HG02759 (cell line): Measurements from ENCODE around the gene PLAAT4.
"Not testable (repeated sequence)": the region's sequence is repeated elsewhere in the genome, so short reads cannot be mapped to it uniquely, and the experiment has no call there.

Experiments
- ATAC-seq: cut with Tn5 transposase; IDR thresholded peaks from one replicate; pipeline ENCODE4 v1.9.1; 2021; ENCODE audit warnings: mild to moderate bottlenecking, moderate library complexity; ENCODE audit not compliant: unreplicated experiment

PLAAT4 gene

DNA sequence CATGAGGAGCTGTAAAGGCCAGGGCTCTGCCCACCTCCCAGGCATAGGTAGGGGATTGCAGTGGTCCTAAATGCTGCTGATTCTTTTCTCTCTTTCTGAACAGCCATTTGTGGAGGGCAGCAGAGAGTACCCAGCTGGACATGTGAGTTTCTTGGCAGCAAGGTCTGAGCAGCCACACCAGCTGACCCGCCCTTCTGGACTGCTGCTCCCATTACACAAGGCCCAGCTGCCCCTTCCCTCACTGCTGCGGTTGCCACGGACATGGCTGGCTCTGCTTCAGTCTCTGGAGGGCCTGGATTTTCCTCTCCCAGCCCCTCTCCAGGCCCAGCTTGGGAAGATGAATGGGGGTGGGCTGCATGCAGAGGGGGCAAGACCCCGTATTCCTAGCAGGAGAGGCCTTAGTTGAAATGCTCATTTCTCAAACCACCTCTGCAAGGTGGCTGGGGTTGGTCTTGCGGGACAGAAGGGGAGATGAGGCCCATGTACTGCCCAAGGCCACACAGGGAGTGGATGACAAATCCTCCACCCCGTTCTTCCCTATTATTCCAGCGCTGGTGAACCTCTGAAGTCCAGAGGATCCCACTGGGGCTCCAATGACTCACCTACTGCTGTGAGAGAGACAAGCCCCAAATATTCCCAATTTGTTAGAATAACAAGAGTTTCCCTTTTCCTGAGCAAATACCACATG, 26.1 kb upstream of the PLAAT4 start:
- ATAC-seq = no peak

DNA sequence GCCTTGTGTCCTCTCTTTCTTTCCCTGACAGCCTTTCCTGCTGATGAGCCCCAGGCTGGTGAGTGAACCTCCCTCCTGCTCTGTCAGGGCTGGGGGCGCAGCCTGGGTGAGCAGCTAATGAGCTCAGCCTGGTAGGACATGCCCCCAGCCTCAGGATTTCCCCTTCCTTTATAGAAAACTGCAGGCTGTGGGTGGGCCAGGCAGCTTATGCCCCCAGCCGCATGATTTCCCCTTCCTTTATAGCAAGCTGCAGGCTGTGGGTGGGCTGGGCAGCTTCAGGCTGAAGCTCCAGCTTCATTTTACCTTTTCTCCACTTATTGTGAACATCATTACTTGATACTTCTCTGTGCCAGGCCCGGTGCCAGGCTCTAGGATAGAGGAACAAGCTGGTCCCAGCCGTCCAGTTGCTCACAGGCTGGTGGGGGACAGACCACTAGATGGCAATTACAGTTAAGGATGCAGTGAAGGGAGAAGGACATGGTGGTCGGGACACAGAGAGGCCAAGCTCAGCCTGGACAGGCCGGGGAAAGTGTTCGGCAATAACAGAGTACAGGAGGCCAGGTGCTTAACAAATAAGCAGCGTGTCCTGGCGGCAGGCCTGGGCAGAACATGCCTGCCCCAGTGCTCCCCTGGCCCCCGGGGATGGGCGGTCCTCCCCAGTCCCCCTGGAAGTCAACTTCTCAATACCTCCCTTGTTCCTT, 25.4 kb upstream of the PLAAT4 start:
- ATAC-seq = no peak

DNA sequence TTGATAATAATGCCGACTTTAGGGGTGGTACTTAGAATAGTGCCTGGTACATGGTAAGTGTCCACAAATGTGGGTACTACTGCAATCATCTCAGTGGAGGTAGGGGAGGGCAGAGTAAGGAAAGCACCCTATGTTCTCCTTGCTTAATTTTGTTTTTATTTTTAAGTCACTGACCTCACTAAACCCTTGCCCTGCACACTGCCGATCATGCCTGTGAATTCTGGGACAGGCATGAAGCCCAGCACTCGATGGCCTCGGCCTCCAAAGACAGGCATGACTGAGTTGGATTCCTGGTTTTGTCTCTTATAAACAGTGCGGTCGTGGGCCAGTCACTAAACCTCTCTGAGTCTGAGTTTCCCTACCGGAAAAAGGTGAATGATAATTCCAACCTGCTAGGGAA, 23.8 kb upstream of the PLAAT4 start:
- no peak for ATAC-seq

DNA sequence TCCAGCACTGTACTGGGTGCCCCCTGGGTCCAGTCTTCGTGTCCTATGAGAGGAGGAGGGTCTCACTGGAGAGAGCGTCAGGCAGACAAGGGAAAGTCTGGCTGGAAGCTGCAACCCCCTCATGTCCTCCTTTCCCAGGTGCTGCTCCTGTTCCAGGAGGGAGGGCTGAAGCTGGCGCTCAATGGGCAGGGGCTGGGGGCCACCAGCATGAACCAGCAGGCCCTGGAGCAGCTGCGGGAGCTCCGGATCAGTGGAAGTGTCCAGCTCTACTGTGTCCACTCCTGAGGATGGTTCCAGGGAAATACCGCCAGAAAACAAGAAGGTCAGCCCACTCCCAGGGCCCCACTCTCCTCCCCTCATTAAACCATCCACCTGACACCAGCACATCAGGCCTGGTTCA, 20.5 kb upstream of the PLAAT4 start:
- no peak for ATAC-seq

DNA sequence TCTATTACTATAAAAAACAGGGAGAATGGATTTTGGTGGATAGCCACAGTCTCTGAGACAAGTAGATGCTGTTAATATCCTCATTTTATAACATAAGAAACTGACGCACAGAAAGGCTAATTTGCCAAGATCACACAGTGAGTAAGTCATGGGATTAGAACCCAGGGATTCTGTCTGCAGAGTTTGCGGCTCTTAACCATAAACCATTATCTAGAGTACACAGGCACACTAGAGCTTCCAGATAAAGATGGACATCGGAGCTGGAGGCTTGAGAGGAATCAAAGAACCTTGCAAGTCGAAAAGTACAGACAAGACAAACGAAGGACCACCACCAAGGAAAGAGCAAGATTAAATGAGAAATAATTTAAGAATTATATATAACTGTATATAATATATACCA, 19.5 kb upstream of the PLAAT4 start:
- no peak for ATAC-seq

DNA sequence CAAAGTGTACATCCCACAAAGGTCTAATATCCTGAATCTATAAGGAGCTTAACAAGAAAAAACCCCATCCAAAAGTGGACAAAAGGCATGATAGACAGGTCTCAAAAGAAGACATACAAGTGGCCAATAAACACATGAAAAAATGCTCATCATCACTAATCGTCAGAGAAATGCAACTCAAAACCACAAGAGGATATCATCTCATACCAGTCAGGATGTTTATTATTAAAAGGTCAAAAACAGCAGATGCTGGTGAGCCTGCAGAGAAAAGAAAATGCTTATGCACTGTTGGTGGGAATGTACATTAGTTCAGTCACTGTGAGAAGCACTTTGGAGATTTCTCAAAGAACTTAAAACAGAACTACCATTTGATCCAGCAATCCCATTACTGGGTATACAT, 18.1 kb upstream of the PLAAT4 start:
- ATAC-seq = no peak

DNA sequence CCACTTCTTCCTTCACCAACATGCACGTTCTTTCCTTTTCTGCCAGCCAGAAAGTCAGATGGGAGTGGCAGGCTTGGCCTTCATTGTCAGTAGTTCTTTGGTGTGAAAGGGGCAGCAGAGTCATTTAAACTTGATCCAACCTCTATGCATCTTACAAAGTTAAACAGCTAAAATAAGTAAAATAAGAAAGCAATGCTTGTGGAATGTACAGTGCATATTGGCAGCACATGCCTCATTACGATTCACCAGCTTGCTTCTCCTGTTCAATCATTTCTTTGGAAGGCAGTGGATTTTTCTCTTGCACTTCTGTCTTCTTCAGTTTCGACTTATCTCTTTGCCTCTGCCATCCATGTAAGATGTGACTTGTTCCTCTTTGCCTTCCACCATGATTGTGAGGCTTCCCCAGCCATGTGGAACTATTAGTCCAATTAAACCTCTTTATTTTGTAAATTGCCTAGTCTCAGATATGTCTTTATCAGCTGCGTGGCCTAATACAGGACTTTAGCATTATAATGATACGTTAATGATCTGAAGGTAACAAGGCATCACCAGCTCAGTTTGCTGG, 15.9 kb upstream of the PLAAT4 start:
- no peak for ATAC-seq

DNA sequence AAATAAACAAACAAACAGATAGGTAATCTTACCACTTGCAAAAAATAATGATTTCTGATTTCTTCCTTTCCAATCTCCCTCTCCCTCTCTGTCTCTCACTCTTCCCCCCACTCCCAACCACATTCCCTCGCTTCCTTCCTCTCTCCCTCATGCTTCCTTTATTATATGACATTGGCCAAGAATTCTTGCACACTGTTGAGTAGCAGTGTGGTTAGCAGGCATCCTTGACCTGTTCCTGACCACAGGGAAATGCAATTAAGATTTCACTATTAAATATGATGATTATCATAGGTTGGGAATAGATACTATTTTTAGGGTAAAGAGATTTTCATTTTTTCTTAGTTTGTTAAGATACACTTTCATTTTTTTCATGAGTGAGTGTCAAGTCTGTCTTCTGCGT, 14.7 kb upstream of the PLAAT4 start:
- ATAC-seq = no peak

DNA sequence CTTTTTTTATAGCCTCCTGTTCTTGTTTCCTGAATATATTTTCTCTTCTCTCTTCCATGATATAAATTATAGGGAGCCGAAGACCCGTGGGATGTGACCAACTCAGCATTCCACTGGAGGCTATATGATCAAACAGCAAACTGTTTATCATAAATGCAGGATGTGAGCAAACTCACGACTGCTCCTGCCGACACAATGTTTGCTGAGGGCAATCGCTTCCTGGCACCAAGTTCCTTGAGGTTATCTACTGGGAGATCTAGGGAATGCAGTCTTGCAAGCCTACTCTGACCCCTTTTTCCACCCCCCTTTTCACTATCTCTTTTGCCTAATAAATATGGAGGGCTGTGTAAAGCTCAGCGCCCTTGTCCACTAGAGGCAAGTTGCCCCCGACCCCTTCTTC, 13.5 kb upstream of the PLAAT4 start:
- ATAC-seq = no peak

DNA sequence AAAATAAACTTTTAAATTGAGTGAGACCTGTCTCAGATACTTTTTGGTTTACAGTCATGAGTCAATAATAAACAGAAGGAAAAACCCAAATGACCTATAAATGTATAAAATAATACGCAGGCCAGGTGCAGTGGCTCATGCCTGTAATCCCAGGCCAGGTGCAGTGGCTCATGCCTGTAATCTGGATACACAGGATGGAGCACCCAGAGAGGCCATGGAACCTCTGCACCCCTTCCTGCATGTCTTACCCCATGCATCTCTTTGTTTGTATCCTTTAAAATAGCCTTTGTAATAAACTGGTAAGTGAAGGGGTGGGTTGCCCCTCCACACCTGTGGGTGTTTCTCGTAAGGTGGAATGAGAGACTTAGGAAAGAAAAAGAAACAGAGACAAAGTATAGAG, 8.9 kb upstream of the PLAAT4 start:
- ATAC-seq = no peak

DNA sequence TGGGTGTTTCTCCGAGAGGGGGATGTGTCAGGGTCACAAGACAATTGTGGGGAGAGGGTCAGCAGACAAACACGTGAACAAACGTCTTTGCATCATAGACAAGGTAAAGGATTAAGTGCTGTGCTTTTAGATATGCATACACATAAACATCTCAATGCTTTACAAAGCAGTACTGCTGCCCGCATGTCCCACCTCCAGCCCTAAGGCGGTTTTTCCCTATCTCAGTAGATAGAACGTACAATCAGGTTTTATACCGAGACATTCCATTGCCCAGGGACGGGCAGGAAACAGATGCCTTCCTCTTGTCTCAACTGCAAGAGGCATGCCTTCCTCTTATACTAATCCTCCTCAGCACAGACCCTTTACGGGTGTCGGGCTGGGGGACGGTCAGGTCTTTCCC, 8.5 kb upstream of the PLAAT4 start:
- ATAC-seq = not testable (repeated sequence)

DNA sequence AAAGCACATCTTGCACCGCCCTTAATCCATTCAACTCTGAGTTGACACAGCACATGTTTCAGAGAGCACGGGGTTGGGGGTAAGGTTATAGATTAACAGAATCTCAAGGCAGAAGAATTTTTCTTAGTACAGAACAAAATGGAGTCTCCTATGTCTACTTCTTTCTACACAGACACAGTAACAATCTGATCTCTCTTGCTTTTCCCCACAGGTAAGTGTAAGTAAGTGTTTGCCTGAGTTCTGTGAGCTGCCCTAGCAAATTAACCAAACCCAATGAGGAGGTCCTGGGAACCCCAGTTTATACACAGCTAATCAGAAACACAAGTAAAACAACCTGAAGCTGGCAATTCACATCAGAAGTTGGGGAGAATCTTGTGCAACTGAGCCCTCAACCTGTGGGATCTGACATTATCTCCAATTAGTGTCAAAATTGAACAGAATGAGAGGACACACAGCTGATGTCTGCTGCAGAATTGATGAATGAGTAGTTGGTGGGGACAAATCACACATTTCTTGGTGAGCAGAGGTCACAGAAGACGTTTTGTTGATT, 7.8 kb upstream of the PLAAT4 start:
- not testable (repeated sequence) for ATAC-seq

DNA sequence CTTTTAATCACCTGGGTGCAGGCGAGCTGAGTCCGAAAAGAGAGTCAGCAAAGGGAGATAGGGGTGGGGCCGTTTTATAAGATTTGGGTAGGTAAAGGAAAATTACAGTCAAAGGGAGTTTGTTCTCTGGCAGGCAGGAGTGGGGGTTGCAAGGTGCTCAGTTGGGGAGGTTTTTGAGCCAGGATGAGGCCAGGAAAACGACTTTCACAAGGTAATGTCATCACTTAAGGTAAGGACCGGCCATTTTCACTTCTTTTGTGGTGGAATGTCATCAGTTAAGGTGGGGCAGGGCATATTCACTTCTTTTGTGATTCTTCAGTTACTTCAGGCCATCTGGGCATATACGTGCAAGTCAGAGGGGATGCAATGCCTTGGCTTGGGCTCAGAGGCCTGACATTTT, 7.2 kb upstream of the PLAAT4 start:
- not testable (repeated sequence) for ATAC-seq

DNA sequence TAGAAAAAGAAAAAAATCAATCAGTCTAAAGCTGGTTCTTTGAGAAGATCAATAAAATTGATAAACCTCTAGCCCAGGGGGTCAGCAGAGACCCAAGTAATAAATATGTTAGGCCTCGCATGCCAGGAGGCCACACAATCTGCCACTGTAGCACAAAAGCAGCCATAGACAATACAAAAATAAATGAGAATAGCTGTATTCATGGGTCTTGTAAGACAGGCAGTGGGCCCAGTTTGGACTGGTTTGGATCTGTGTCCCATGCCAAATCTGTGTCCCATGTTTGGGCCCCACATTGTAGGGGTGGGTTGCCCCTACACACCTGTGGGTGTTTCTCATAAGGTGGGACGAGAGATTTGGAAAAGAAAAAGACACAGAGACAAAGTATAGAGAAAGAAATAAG, 6.6 kb upstream of the PLAAT4 start:
- ATAC-seq = no peak

DNA sequence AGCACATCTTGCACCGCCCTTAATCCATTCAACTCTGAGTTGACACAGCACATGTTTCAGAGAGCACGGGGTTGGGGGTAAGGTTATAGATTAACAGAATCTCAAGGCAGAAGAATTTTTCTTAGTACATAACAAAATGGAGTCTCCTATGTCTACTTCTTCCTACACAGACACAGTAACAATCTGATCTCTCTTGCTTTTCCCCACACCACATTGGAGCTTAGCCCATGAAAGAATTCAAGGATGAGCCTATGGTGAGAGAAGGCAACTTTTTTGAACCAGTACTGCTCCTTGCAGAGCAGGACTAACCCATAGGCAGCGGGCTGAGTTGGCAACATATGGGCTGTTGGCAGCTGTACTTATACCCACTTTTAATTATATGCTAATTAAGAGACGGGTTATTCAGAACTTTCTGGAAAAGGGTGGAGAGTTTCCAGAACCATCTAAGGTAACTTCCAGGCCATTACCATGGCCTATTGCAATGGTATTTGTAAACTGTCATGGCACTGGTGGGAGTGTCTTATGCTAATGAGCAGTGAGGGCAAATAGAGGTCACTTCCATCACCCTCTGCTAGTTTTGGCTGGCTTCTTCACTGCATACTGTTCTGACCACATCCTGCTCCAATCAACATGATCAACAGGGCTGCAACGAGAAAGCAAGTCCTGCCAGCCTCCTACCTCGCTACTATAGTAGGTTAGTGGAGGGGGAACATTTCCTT, 5.4 kb upstream of the PLAAT4 start:
- peak; percentile 81 for ATAC-seq

DNA sequence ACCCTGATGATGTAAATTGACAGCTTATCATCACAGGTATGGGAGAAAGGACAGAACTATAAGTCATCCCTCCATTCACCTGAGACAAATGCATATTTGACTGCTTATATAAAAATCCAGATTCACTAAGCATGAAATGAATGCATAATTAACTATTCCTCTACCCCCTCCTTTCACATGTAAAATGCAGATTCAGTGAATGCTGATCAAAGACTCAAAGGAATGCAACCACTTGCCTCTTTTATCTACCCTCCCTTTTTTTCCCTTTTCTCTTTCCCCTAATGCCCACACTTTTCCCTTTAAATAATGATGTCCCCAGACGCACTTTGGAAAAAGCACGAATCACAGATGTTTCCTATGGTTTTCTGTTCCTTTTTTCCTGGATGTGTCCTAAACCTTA, 4.5 kb upstream of the PLAAT4 start:
- no peak for ATAC-seq

DNA sequence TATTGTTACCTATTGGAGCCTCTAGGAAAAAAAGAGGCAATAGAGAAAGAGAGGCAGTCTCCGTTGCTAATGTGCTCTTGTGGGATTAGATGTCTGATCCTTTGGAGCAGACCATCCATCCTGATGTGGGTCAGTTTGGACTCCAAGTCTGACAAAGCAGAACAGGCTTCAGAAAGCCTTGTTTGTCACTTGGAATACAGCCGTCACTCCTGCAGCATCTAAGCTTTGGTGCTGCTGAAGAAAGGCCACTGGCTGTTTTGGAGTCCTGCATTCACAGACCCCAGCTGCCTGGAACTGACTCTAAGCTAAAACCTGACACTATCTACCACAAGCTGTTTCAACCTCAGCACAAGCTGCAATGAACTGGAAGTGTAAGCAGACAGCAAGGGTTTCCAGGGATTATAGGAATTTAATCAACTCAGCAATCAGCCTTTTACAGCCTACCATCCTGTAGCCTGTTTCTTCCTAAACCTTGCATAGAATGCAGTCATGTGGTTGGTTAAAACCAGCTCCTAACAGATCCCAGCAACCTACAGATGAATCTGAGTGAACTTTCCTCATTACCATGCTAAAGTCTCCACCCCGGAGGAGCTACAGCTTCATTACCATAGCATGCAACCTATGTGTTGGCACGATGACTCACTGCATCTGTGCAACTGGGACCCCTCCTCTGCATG, 3.7 kb upstream of the PLAAT4 start:
- no peak for ATAC-seq

DNA sequence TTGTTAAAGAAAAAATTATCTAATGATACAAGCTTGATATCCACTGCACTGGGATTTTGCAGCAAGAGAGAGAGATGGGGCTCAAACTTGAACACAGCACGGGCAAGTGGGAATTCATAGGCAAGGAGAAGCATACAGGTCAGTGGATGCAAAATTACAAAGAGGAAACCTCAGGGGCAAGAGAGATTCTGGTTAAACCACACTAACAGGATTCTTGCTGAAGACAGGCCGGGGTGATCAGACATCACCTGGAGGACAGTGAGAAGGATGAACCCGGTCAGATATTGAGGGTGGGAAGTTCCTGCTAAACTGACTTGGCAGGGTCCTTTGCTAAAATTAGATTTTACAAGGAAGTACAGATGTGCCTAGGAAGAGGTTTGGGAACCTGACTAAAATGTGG, 2.5 kb upstream of the PLAAT4 start:
- ATAC-seq = no peak

DNA sequence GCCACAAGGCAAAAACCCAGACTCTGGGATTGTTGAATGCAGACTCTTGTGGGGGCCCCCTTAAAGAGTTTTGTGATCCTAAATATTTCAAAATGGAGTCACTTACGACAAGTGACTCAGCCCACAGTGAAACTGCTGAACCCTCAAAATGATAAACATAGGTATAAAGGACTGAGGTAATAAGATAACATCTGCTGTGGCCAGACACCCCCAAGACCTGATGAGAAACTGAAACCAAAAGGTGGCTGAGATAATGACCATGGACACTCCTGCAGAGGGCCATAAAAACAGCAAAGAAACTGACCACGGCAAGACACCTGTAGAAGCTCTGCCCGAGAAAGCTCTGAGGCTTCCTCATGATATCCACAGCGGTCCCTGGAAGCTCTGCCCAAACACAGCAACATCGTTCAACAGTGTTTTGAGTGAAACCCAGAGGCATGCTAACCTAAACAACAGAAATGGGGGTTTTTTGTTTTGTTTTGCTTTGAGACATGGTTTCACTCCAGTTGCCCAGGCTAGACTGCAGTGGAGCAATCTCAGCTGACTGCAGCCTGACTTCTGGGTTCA, 1.6 kb upstream of the PLAAT4 start:
- ATAC-seq = peak; percentile 40

DNA sequence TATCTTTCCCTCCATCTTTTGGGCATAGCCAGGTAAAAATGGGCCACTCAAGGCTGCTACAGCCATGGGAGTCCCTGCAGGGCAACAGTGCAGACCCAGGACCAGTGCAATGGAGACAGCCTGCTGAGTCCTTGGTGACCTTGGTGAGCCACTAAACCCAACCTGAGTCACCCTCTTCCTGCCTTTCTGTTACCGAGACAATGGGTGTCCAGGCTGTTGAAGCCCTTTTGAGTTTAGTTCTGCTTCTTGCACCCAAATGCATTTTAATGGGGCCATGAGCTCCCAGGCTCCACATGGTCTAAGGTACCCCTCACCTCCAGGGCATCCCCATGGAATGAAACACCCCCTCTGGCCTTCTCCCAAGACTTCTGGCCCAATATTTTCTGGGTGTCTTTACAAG, 874 bp upstream of the PLAAT4 start:
- no peak for ATAC-seq
